ENCODE results near the gene RIMKLB.
"Not testable (repeated sequence)": the region's sequence is repeated elsewhere in the genome, so short reads cannot be mapped to it uniquely, and the experiment has no call there.

GRCh38 chr12:8807084-8807483 is 109.3 kb downstream of the RIMKLB start:
- TF ChIP-seq POLR2AphosphoS5, CTCF, POLR2A, EP300 (IDR thresholded peaks at IDR 0.05): not testable (repeated sequence)
